Right lung (tissue), 5 donors: ENCODE data around the gene OGG1. TPM values are rescaled to one million over a fixed set of nuclear protein-coding genes. Genes with fewer than 3 reads are reported as not detected.
"Not testable (repeated sequence)": the region's sequence is repeated elsewhere in the genome, so short reads cannot be mapped to it uniquely, and the experiment has no call there.

Experiments used
- DNase-seq, 2 donors: peaks; one replicate each; pipeline ENCODE4 v3.0.0-alpha.2; 2013
- polyA plus RNA-seq, 5 donors: library from polyadenylated mRNA; unstranded; fragments of 120-200 nt; gene quantifications; one replicate each; pipeline versions ENCODE4 v1.2.1 to v1.2.3, GENCODE V29; 2013; ENCODE audit warnings: inconsistent platforms in 1 of 5, low replicate concordance in 1 of 5; ENCODE audit not compliant: insufficient read length in 5 of 5, insufficient read depth in 1 of 5

The OGG1 gene
- polyA plus RNA-seq, 5 donors = 65.6 to 75.5 (median 68.7) TPM

- no peak for DNase-seq
Measured at GRCh38 chr3:9760779-9761505, 11.2 kb downstream of the OGG1 start.

- DNase-seq = no peak
Measured at GRCh38 chr3:9761919-9762318, 12.2 kb downstream of the OGG1 start.

- no peak for DNase-seq
Measured at GRCh38 chr3:9762871-9763270, 13.1 kb downstream of the OGG1 start.

GRCh38 chr3:9765865-9766264 is 16.1 kb downstream of the OGG1 start:
- no peak for DNase-seq

- no peak for DNase-seq
Measured at GRCh38 chr3:9767418-9767817, 17.7 kb downstream of the OGG1 start.

- DNase-seq = no peak
Measured at GRCh38 chr3:9768141-9768775, 18.5 kb downstream of the OGG1 start.

GRCh38 chr3:9769012-9769411 is 19.3 kb downstream of the OGG1 start:
- no peak for DNase-seq

- DNase-seq = peak; percentile 71 to 76
Measured at GRCh38 chr3:9769426-9770275, 19.9 kb downstream of the OGG1 start, which contains the start of gene CAMK1. Gene CAMK1, minus strand, starts transcription at chr3:9769947. Its CDS starts 2,198 bp downstream, at chr3:9767749.

- DNase-seq = peak; percentile 90 to 91
Measured at GRCh38 chr3:9770276-9770812, 20.6 kb downstream of the OGG1 start.

- not testable (repeated sequence) for DNase-seq
Measured at GRCh38 chr3:9771007-9771406, 21.3 kb downstream of the OGG1 start.

- DNase-seq = no peak
Measured at GRCh38 chr3:9776896-9777693, 27.3 kb downstream of the OGG1 start.

GRCh38 chr3:9777694-9778021 is 27.9 kb downstream of the OGG1 start:
- no peak for DNase-seq

- no peak for DNase-seq
Measured at GRCh38 chr3:9778143-9779074, 28.7 kb downstream of the OGG1 start.

GRCh38 chr3:9779075-9779593 is 29.4 kb downstream of the OGG1 start:
- no peak for DNase-seq

- DNase-seq = no peak
Measured at GRCh38 chr3:9779721-9780457, 30.1 kb downstream of the OGG1 start.

- DNase-seq = no peak
Measured at GRCh38 chr3:9780458-9780812, 30.7 kb downstream of the OGG1 start.

- DNase-seq = no peak
Measured at GRCh38 chr3:9780910-9781309, 31.2 kb downstream of the OGG1 start.

GRCh38 chr3:9781551-9781950 is 31.8 kb downstream of the OGG1 start:
- DNase-seq = no peak

- DNase-seq = no peak
Measured at GRCh38 chr3:9781978-9782603, 32.3 kb downstream of the OGG1 start.
